NOMO-1 (cell line): ENCODE results near the gene SSU72.
A peak's percentile ranks its signal among the peaks of the same experiment; 100 is the strongest.
"Not testable (repeated sequence)": the region's sequence is repeated elsewhere in the genome, so short reads cannot be mapped to it uniquely, and the experiment has no call there.

ENCODE experiments used
- DNase-seq, 2 experiments: peaks; one replicate each; lab custom pipeline; 2025; ENCODE audit not compliant: unreplicated experiment in 2 of 2; lab: John Stamatoyannopoulos, UW

Gene SSU72

DNA sequence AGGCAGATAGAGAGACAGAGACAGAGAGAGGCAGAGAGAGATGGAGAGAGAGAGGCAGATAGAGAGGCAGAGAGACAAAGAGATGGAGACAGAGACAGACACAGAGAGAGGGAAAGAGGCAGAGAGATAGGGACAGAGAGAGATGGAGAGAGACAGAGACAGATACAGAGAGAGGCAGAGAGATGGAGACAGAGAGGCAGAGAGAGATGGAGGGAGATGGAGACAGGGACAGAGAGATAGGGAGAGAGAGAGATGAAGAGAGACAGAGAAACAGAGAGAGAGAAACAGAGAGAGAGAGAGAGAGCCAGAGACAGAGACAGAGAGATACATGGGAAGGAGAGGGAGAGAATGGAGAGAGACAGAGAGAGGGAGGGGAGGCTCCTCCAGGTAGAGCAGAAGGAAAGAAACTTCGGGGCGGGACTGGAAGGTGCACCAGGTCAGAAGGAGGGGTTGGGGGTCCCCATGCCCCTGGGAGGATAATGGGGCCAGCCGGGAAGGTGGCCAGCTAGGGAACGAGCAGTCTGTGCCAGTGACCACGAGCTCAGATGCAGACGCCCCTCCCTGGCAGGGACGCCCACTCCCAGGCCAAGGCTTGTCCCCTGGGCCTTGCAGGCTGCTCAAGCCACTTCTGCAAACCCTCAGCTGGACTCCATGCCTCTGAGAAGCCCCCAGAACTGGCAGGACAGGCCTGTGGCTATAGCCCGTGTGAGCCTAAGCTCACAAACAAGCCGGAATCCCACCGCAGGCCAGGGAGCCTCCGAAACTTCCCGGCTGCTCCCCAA is 22.0 kb upstream of the SSU72 start:
- no peak for DNase-seq

GRCh38 chr1:1595341-1595740 is 20.7 kb upstream of the SSU72 start:
- not testable (repeated sequence) for DNase-seq

DNA sequence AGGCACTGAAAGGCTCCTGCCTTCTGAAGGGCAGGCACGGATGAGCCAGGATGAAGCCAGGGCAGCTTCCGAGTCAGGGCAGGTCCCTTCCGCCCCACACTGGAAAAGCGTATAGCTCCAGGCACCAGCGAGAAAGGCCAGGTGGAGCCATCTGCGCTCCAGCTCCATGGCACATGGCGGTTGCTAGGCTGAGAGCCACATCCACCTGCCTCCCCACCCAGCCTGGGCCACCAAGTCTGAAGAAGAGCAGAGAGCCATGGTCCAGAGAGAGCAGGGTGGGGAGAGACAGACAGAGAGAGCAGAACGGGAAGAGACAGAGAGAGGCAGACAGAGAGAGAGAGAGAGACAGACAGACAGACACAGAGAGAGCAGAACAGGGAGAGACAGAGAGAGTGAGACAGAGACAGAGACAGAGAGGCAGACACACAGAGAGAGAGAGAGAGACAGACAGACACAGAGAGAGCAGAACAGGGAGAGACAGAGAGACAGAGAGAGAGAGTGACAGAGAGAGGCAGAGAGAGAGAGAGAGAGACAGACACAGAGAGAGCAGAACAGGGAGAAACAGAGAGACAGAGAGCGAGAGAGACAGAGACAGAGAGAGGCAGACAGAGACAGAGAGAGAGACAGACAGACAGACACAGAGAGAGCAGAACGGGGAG is 20.1 kb upstream of the SSU72 start:
- no peak for DNase-seq

DNA sequence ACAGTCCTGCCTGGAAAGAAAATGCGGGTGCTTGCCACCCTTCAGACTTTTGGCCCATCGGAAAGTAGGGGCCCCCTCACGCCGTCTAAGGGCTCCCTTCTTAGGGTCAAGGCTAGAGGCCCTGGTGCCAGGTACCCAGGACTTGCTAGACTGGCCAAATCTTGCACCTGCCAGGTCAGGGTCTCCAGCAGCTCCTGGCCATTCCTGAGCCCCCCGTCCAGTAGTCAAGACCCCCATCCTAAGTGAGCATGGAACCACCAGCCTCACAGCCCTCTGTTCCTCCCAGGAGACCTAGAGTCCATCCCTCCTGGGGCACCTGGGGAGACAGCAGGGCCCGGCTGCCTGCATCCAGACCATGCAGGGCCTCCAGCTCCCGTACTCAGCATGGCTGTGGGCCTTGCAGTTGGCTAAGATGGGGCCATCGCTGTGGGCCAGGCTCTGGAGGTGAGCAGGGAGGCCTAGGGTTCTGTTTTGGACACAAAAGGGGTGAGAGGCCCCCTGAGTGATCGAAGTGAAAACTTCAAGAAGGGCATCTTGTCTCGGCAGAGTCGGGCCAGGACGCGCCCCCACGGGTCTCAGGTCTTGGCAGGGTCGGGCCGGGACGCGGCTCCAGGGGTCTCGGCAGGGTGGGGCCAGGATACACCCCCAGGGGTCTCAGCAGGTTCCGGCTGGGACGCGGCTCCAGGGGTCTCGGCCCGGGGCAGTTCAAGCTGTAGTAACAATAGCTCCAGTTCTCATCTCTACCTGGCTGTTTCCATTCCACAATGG is 19.4 kb upstream of the SSU72 start:
- DNase-seq, result no peak

DNA sequence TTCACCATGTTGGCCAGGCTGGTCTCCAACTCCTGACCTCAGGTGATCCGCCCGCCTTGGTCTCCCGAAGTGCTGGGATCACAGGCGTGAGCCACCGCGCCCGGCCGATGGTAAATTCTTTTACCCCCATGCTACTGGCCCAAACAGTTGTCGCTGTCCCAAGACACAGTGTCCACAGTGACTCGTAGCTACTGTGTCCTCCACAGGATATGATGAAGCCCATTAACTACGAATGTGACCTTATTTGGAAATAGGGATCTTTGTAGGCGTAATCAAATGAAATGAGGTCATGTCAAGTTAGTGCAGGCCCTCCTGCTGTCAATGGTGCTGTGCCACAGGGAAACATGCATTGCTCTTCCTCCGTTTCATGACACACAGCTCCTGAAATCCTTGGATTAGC is 16.8 kb upstream of the SSU72 start:
- no peak for DNase-seq

DNA sequence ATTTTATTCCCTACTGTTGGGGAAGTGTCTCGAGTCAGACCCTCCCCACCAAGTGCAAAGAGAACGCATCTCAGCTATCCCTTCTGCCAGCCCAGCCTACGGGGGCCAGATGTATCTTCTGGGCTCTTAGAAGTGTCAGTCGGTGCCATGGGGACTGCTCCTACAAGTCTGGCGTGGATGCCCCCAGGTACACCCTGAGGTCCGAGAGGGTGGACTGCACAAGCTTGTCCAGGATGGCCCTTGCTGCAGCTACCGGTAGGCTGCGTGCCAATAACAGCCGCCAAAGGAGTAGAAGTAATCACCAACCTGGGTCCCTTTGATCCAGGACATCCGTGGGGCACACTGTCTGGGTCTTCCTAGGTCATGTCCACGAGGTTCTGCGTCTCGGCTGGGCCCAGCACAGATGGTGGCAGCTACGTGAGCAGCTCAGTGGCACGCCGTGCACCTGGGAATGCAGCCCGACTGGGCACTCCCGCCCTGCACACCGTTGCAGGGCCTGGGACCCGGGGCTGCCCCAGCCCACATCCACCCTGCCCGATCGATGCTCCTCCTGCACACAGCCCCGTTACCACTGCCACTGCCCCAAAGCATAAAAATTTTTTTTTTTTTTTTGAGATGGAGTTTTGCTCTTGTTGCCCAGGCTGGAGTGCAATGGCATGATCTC is 8.8 kb upstream of the SSU72 start:
- DNase-seq, result no peak

DNA sequence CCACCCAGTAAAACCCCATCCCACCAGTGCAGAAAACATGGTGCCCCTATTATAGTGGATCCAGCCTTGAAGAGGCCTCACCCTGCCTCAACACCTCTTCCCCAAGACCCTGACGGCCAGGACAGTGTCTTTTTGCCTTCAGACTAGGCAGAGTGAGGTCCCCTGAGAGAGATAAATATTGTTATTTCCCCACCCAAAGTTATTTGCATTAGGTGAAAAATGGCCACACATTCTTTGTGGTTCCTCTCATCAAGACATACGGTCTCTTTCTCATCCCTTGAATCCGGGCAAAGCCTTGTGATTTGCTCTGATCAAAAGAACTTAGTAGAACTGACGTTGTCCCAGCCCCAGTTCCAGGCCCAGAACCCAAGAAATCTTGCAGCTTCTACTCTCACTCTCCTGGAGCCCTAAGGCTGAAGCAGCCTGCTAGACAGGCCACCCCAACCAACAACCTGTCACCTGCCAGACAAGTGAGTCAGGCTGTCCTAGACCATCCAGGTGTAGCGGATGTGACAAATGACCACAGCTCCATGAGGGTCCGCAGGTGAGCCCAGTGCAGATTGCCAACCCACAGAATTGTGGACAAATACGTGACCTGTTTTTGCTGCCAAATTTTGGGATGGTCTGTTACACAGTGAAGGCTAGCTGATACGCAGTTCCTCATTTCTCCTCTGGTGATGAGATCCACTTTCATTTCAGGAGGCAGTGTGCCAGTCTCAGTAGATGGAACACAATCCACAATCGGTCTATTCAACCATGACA is 8.1 kb upstream of the SSU72 start:
- DNase-seq, result no peak

GRCh38 chr1:1578371-1578940 is 3.8 kb upstream of the SSU72 start:
- DNase-seq, result no peak

DNA sequence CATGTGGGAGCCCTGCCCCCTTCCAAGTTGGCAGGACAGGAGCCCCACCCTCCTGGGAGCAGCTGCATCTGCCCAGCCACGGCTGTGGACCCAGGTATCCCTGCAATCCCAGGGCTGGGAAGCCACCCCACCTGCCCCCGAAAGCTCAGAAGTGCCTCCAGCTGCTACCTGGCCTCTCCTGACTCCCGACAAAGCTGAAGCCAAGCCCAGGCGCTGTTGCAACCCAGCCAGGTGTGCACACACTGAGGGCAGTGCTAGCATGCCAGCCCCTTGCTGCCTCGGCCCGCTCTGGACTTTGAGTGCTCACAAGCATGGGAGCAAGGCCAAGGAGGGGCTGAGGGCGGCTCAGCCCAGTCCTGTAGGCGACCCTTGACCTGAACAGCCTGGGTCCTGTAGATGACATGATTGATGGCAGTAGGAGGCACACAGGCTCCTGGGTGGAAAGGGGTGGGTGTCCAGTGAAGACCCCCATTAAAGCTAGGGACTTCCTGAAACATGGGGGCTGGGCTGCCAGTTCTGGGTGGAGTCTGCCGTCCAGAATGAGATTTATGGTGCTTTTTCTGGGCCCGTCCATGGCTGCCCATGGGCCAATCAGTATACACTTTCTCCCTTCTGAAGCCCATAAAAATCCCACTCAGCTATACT is 2.8 kb upstream of the SSU72 start:
- DNase-seq, result no peak

GRCh38 chr1:1573843-1574720 is 581 bp downstream of the SSU72 start:
- DNase-seq, result peak; percentile 70 to 83

DNA sequence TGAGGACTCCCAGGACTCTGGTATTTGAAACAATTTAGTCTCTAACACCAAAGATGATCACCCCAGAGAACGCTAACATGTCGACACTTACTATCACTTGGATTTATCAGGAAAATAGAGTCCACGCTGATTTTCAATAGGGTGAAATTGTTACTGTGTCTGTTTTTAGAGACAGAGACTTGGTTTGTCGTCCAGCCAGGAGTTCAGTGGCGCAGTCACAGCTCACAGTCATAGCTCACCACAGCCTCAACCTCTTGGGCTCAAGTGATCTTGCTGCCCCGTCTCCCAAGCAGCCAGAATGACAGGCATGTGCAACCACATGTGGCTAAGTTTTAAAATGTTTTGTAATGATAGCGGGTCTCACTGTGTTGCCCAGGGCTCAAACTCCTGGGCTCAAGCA is 5.3 kb downstream of the SSU72 start:
- no peak for DNase-seq

DNA sequence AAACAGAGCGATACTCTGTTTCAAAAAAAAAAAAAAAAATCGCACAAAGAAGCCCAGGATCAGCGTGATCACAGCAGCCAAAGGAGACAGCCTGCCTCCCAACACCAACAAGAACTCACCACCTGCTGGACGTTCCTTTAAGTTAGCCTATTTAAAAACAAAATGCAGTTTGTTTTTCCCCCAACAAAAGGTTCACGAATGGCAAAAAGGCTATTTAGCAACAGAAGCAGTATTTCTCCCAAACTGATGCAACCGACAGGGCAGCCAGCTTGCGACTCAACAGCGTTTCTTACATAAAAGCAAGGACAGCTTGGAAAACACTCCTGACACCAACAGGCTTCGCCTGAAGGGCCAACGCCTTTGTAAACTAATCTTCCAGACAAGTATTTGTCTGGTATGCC is 6.8 kb downstream of the SSU72 start:
- DNase-seq, result no peak

DNA sequence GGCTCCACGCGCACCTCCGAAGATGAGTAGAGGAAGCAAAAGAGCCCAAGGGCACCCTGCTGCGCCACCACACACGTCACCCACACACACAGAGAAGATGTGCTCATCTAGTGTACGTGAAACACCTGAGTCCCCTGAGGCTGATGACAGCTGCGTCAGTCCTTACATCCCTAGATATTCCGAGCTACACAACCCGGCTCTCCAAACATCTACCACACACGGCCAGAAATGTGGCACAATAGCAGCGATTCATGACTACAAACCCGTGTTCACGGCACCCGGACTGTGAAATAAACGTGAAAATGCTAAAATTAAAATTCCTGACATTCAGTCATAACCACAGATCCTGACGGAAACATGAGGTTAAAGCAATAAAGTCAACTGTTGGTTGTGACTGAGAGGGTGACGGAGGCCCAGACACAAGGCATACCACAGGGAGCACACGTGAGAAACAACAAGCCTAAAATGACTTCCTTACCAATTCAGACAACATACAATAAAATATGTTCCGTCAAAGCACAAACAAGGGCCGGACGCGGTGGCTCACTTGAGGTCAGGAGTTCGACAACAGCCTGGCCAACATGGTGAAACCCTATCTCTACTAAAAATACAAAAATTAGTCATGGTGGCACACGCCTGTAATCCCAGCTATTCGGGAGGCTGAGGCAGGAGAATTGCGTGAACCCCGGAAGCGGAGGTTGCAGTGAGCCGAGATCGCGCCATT is 7.3 kb downstream of the SSU72 start:
- DNase-seq, result no peak

DNA sequence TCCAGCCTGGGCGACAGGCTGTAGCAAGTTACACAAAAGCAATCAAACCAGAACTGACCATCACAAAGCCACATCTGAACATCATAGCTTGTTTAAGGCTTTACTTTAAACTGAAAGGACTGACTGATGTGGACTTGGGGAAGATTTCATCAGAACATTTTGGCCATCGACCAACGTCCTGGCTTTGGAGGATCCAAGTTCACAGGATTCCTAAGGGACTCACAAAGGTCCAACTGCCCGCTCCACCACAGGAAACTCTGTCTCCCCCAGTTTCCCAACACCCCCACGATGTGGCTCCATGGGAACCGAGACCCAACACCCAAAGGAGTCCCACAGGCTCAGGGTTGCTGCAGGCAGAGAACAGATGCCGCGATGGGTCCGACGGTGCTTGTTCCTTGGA is 9.3 kb downstream of the SSU72 start:
- no peak for DNase-seq

DNA sequence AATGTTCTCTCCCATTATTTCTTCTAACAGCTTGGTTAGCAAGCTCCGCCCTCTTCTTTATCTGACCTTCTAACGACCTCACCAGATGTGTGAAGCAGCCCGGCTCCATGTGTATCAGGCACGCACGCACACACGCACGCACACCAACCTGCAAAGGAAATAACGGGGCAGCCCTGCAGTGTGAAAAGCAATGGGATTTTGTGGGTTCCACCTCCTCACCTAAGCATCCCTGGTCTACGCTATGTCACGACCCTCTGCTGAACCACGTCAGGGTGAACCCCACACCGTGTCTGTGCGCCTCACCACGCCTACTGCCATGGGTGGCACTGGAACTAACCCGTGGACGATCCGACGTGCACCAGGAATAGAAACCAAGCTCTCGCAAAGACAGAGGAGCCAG is 10.4 kb downstream of the SSU72 start:
- DNase-seq, result no peak

GRCh38 chr1:1563688-1564087 is 11.0 kb downstream of the SSU72 start:
- no peak for DNase-seq

GRCh38 chr1:1562556-1563195 is 12.0 kb downstream of the SSU72 start:
- DNase-seq, result no peak
